Measurements from ENCODE around the gene IL37.
"Not testable (repeated sequence)": the region's sequence is repeated elsewhere in the genome, so short reads cannot be mapped to it uniquely, and the experiment has no call there.

Gene IL37

GRCh38 chr2:112904883-112905282 lies 6.1 kb upstream of the IL37 start:
- Mint-ChIP-seq H3K27ac (no peak overlapping the region), H3K4me1 (ENCODE audit: low read depth) (peaks cover 5% of the 10 kb centered on the region), H3K4me3 (no peak overlapping the region), H3K27me3 (ENCODE audit: low read depth) (peaks cover 10% of the 10 kb centered on the region), H3K36me3 (ENCODE audit: low read depth) (no peaks in the 10 kb centered on the region), H3K9me3 (no peaks in the 10 kb centered on the region)
- DNase-seq (ENCODE audit: low spot score): no peak

- Mint-ChIP-seq H3K27me3 (ENCODE audit: low read depth) (peaks cover 10% of the 10 kb centered on the region), H3K9me3 (no peaks in the 10 kb centered on the region), H3K27ac (no peak overlapping the region), H3K4me1 (ENCODE audit: low read depth) (peaks cover 5% of the 10 kb centered on the region), H3K4me3 (no peak overlapping the region), H3K36me3 (ENCODE audit: low read depth) (no peaks in the 10 kb centered on the region)
- no peak for DNase-seq (ENCODE audit: low spot score)
These were observed 4.7 kb upstream of the IL37 start for GRCh38 chr2:112906276-112906675.

GRCh38 chr2:112907001-112907949 lies 3.7 kb upstream of the IL37 start:
- no peaks in the 10 kb centered on the region for H3K9me3 Mint-ChIP-seq
- no peak for DNase-seq (ENCODE audit: low spot score)
- H3K27me3 Mint-ChIP-seq (ENCODE audit: low read depth): peaks cover 12% of the 10 kb centered on the region
- no peak overlapping the region for H3K27ac Mint-ChIP-seq
- H3K4me1 Mint-ChIP-seq (ENCODE audit: low read depth): peaks cover 5% of the 10 kb centered on the region
- no peaks in the 10 kb centered on the region for H3K36me3 Mint-ChIP-seq (ENCODE audit: low read depth)
- no peak overlapping the region for H3K4me3 Mint-ChIP-seq

- not testable (repeated sequence) for H3K9me3 Mint-ChIP-seq; H3K4me3 Mint-ChIP-seq; H3K4me1 Mint-ChIP-seq (ENCODE audit: low read depth); H3K27me3 Mint-ChIP-seq (ENCODE audit: low read depth); H3K27ac Mint-ChIP-seq; H3K36me3 Mint-ChIP-seq (ENCODE audit: low read depth); DNase-seq (ENCODE audit: low spot score)
These were observed 2.4 kb upstream of the IL37 start for GRCh38 chr2:112908559-112908958.

DNA sequence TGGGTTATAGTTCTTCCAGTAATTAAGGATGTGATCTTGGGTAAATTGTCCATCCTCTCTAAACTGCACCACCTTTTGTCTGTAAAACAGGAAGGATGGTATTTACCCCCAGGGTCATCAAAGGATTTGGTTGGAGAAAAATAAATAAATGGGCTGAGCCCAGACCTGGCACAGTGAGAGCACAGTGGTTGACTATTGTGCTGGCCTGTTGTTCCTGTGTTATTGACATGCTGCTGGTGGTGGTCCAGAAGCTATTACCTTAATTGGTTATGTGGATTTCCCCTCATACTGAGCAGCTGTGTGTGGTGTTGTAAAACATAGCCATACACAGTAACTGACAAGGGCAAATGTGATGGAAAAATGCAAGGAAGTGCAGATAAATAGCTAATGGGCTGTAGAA lies 746 bp upstream of the IL37 start:
- H3K27ac Mint-ChIP-seq: no peak overlapping the region
- peaks cover 8% of the 10 kb centered on the region for H3K27me3 Mint-ChIP-seq (ENCODE audit: low read depth)
- no peak overlapping the region for H3K4me3 Mint-ChIP-seq
- H3K4me1 Mint-ChIP-seq (ENCODE audit: low read depth): peaks cover 7% of the 10 kb centered on the region
- DNase-seq (ENCODE audit: low spot score): no peak
- H3K36me3 Mint-ChIP-seq (ENCODE audit: low read depth): no peaks in the 10 kb centered on the region
- H3K9me3 Mint-ChIP-seq: no peaks in the 10 kb centered on the region

DNA sequence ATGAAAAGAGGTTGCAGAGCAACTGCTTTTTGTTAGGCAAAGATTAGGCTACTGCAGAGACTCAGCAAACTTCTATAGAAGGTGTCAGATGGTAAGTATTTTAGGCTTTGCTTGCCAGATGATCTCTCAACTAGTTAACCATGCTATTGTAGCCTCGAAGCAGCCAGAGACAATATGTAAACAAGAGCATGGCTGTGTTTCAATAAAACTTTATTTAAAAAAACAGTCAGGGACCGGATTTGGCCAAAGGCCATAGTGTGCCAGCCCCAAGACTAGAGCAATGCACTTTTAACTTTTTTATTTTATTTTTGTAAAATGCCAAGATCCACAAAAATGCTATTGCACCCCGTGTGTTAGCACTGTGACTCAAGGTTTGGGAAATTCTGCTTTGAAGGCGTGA lies 1.4 kb downstream of the IL37 start:
- H3K27me3 Mint-ChIP-seq (ENCODE audit: low read depth): peaks cover 8% of the 10 kb centered on the region
- H3K4me1 Mint-ChIP-seq (ENCODE audit: low read depth): peaks cover 15% of the 10 kb centered on the region
- DNase-seq (ENCODE audit: low spot score): no peak
- H3K36me3 Mint-ChIP-seq (ENCODE audit: low read depth): no peaks in the 10 kb centered on the region
- H3K9me3 Mint-ChIP-seq: no peaks in the 10 kb centered on the region
- H3K4me3 Mint-ChIP-seq: no peak overlapping the region
- H3K27ac Mint-ChIP-seq: no peak overlapping the region

DNA sequence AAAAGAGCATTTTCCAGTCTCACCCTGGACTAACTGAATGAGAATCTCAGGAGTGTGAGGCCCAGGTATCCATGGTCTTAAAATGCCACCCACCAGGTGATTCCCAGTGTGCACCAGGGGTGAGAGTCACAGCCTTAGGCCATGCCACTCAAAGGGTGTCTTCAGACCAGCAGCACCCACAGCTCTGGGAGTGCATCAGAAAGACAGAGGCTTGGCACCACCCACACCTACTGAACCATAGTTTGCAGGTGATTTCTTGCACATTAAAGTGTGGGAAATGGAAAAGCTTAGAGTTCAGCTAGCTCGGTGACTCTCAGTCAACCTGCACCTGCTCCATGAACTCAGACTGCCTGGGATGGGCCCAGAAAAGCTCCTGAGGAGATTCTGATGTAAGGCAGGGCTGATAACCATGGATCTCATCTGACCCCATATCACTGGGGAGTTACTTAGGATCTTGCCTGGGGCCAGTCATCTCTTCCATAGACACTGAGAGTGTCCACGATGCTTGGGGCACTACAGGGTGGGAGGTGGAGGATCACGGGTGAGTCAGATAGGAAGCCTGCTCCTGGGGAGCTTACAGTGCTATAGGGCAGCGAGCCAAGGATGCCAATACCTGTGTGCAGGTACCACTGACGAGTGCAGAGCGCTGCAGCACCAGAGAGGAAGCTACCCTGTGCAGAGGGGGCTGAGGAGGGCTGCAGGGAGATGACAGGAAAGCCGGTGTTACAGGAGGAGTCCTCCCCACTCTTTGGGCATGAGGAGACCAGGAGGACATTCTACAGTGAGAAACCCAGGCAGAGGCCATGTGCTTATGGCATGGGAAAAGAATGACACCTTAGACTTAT lies 4.6 kb downstream of the IL37 start:
- Mint-ChIP-seq H3K4me3 (no peak overlapping the region), H3K4me1 (ENCODE audit: low read depth) (peaks cover 15% of the 10 kb centered on the region), H3K27ac (peak overlapping the region; percentile 40), H3K27me3 (ENCODE audit: low read depth) (peaks cover 2% of the 10 kb centered on the region), H3K36me3 (ENCODE audit: low read depth) (no peaks in the 10 kb centered on the region), H3K9me3 (no peaks in the 10 kb centered on the region)
- no peak for DNase-seq (ENCODE audit: low spot score)

GRCh38 chr2:112916145-112916571 lies 5.2 kb downstream of the IL37 start:
- no peaks in the 10 kb centered on the region for H3K9me3 Mint-ChIP-seq
- peaks cover 2% of the 10 kb centered on the region for H3K27me3 Mint-ChIP-seq (ENCODE audit: low read depth)
- peak; percentile 49 for DNase-seq (ENCODE audit: low spot score)
- H3K27ac Mint-ChIP-seq: peak overlapping the region; percentile 42
- H3K4me1 Mint-ChIP-seq (ENCODE audit: low read depth): peaks cover 18% of the 10 kb centered on the region
- peak overlapping the region; percentile 11 for H3K4me3 Mint-ChIP-seq
- no peaks in the 10 kb centered on the region for H3K36me3 Mint-ChIP-seq (ENCODE audit: low read depth)

DNA sequence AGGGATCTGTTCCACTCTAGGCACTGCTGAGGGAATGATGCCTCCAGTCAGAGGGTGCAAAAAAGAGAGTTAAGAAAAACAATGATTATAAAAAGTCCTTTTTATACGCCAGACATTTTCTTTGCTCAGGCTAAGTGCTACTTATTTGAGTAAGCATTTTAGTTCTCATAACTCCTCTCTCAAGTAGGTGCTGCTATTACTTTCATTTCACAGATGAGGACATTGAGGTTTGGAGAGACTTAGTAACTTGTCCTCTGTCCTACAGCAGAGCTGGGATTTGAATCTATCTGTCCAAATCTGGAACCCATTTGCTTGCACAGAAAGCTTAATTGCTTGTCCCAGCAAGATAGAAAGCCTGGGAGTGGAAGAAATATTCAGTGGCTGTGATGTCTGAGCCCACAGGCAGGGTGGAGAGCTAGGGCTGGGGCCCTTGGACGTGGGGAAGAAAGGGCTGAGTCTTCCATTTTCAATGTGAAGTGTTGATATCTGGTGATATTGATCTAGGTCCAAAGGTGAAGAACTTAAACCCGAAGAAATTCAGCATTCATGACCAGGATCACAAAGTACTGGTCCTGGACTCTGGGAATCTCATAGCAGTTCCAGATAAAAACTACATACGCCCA lies 5.8 kb downstream of the IL37 start:
- Mint-ChIP-seq H3K4me1 (ENCODE audit: low read depth) (peaks cover 18% of the 10 kb centered on the region), H3K36me3 (ENCODE audit: low read depth) (no peaks in the 10 kb centered on the region), H3K27me3 (ENCODE audit: low read depth) (peaks cover 2% of the 10 kb centered on the region), H3K9me3 (no peaks in the 10 kb centered on the region), H3K4me3 (peak overlapping the region; percentile 11), H3K27ac (peak overlapping the region; percentile 55)
- no peak for DNase-seq (ENCODE audit: low spot score)

DNA sequence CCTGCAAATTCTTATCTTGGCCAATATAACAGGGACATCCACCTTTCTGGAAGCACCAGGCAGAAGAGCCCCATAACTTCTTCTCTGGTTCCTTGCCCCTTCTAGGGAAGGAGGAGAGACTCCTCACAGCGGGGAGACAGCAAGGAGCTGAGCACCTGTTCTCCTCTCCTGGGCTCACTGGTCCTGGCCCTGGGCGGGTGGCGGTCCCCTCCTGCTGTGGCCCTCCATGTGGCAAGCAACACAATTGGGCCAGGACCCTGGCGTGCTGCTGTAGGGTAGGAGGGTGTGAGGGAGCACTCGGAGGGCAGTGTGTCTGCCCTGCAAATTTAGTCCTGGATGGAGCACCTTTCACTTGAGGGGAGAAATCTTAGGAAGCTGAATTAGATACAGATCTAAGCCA lies 6.9 kb downstream of the IL37 start:
- no peaks in the 10 kb centered on the region for H3K27me3 Mint-ChIP-seq (ENCODE audit: low read depth)
- H3K4me3 Mint-ChIP-seq: no peak overlapping the region
- no peak for DNase-seq (ENCODE audit: low spot score)
- no peaks in the 10 kb centered on the region for H3K36me3 Mint-ChIP-seq (ENCODE audit: low read depth)
- no peaks in the 10 kb centered on the region for H3K9me3 Mint-ChIP-seq
- no peak overlapping the region for H3K27ac Mint-ChIP-seq
- peaks cover 18% of the 10 kb centered on the region for H3K4me1 Mint-ChIP-seq (ENCODE audit: low read depth)

- H3K27ac Mint-ChIP-seq: no peak overlapping the region
- H3K27me3 Mint-ChIP-seq (ENCODE audit: low read depth): no peaks in the 10 kb centered on the region
- no peaks in the 10 kb centered on the region for H3K36me3 Mint-ChIP-seq (ENCODE audit: low read depth)
- no peaks in the 10 kb centered on the region for H3K9me3 Mint-ChIP-seq
- DNase-seq (ENCODE audit: low spot score): no peak
- no peak overlapping the region for H3K4me3 Mint-ChIP-seq
- H3K4me1 Mint-ChIP-seq (ENCODE audit: low read depth): peaks cover 18% of the 10 kb centered on the region
These were observed 7.3 kb downstream of the IL37 start for GRCh38 chr2:112918256-112918655.

DNA sequence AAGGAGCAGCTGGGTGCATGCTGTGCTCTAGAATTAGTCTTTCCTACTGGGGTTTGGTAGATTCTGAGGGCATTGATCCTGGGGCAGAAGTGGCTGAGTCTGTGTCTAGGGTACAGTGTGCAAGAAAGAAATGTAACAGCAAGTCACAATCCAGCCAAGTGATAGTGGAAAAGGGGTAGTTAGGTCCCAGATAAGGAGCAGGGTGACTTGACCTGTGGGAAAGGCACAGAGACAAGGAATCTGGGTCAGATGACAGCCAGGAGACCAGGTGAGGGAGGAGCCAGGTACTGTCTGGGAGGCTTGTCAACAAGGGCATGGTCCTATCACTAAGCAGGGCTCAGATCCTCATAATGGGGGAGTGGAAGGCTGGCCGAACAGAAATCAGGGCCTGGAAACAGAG lies 8.1 kb downstream of the IL37 start:
- Mint-ChIP-seq H3K4me3 (no peak overlapping the region), H3K27ac (peak overlapping the region; percentile 13), H3K36me3 (ENCODE audit: low read depth) (no peaks in the 10 kb centered on the region), H3K9me3 (no peaks in the 10 kb centered on the region), H3K27me3 (ENCODE audit: low read depth) (no peaks in the 10 kb centered on the region), H3K4me1 (ENCODE audit: low read depth) (peaks cover 18% of the 10 kb centered on the region)
- no peak for DNase-seq (ENCODE audit: low spot score)

DNA sequence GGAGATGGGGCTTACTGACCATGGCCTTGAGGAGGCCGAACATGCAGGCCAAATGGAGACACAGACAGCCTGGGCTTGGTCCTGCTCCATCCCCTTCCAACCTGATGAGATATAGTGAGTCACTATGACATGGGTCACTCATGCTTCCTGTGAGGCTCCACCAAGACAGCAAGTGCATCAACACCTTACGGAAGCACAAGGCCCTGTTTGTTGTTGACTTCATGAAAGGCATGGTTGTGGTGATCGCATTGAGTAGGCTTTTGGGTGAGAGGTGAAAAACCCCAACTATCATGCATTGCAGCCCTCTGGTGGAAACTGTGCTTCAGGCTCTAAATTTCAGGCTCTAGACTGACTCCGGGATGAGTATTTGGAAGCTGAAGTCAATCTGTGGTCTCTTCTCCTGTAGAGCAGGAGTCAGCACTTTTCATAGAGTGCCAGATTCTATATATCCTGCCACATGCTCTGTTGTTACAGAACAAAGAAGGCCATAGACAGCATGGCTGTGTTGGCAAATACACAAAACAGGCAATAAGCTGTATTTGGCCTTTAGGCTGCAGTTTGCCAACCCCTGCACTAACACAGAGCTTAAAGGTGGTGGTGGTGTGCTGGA lies 10.1 kb downstream of the IL37 start:
- Mint-ChIP-seq H3K36me3 (ENCODE audit: low read depth) (no peaks in the 10 kb centered on the region), H3K4me3 (no peak overlapping the region), H3K4me1 (ENCODE audit: low read depth) (peaks cover 11% of the 10 kb centered on the region), H3K27ac (peak overlapping the region; percentile 45), H3K27me3 (ENCODE audit: low read depth) (no peaks in the 10 kb centered on the region), H3K9me3 (no peaks in the 10 kb centered on the region)
- peak; percentile 33 for DNase-seq (ENCODE audit: low spot score)

Measured in T-helper 2 cell treated with Interferon-gamma antibody and Interleukin-4, amounts not matched to agents 5 μg/mL and 100 μg/mL, for 36 hours (primary cell).